Thymus (tissue), 11 donors: ENCODE data around the gene OPCML. TPM values are rescaled to one million over a fixed set of nuclear protein-coding genes. Genes with fewer than 3 reads are reported as not detected.

Experiments
- DNase-seq, 9 donors: peaks; one replicate each; pipeline ENCODE4 v3.0.0-alpha.2; 2013; ENCODE audit warnings: low spot score in 9 of 9, low read depth in 6 of 9, missing footprints in 1 of 9
- H3K27ac ChIP-seq, 2 donors: one replicate each; pipeline ENCODE4 v1.5.1; 2013; ENCODE audit warnings: control low read depth in 1 of 2, low read depth in 1 of 2, low read length in 1 of 2, mild to moderate bottlenecking in 1 of 2, moderate library complexity in 1 of 2
- H3K27me3 ChIP-seq, 2 donors: one replicate each; pipeline ENCODE4 v1.5.1; 2013; ENCODE audit warnings: low read length in 1 of 2; ENCODE audit not compliant: control insufficient read depth in 2 of 2, insufficient read depth in 1 of 2
- H3K36me3 ChIP-seq, 2 donors: one replicate each; pipeline ENCODE4 v1.5.1; 2013; ENCODE audit warnings: low read length in 1 of 2, mild to moderate bottlenecking in 1 of 2, moderate library complexity in 1 of 2; ENCODE audit not compliant: control insufficient read depth in 2 of 2, insufficient read depth in 2 of 2
- H3K4me1 ChIP-seq, 2 donors: one replicate each; pipeline ENCODE4 v1.5.1; 2013; ENCODE audit warnings: low read length in 2 of 2; ENCODE audit not compliant: control insufficient read depth in 2 of 2, insufficient read depth in 2 of 2
- H3K4me3 ChIP-seq, 2 donors: one replicate each; pipeline ENCODE4 v1.5.1; 2013; ENCODE audit warnings: low read length in 2 of 2, control low read depth in 1 of 2, mild to moderate bottlenecking in 1 of 2
- H3K9me3 ChIP-seq, 2 donors: one replicate each; pipeline ENCODE4 v1.5.1; 2013; ENCODE audit warnings: low read length in 1 of 2, mild to moderate bottlenecking in 1 of 2; ENCODE audit not compliant: control insufficient read depth in 2 of 2, insufficient read depth in 1 of 2
- WGBS: extraction: QIAGEN DNeasy Blood & Tissue Kit; methylation state at CpG from one replicate; pipeline ENCODE4 v1.1.7; 2013; 5-methylcytosine and 5-hydroxymethylcytosine counted together
- polyA plus RNA-seq: library from polyadenylated mRNA; stranded (reverse); fragments of 200-250 nt; gene quantifications from one replicate; pipeline ENCODE4 v1.2.3, GENCODE V29; 2013
- total RNA-seq: library from RNA; stranded (reverse); fragments of 120-200 nt; gene quantifications from one replicate; pipeline ENCODE4 v1.2.4, GENCODE V29; 2013
- donor health status: healthy.

The OPCML gene
- total and polyA plus RNA-seq, 2 donors: 0.07 to 0.09 TPM

DNA sequence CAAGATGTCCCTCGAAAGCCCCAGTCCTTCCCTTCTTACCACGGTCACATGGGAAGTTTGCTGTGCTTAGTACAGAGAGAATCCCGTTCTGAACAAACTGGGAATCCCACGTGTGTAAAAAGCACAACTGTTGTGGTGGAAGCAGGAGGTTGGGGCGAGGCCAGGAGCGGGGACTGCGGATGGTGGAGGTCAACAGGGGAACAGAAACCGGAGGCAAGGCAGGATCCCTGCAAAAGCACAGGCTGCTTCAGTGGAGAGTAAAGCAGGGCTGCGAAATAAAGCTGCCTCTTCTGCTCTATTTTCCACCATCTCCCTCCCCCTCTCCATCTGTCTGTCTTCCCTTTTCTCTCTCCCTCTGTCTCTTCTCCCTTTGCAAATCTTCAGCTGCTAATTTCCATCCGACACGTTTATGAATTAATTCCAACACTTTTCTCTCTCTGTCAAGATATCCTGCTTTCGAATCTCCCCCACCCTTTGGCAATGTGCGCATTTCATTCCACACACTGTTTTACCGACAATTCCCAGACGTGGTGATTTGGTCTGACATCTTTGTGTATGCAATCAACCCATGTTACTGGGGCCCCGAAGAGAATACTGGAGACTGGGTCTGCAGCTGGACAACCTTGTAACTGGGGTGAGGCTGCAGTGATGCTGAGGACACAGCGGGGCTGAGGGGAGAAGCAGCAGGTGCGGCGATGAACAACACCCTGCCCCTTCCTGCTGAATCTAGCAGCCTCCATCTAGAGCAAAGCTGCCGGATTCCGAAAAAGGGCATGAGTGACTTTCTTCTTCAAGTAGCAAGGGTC is 571.8 kb downstream of the OPCML start:
- Histone ChIP-seq H3K36me3 (no peaks in the 10 kb centered on the region), H3K4me3 (no peak overlapping the region), H3K27ac (no peak overlapping the region), H3K4me1 (no peaks in the 10 kb centered on the region), H3K27me3 (no peaks in the 10 kb centered on the region), H3K9me3 (no peaks in the 10 kb centered on the region)
- no peak for DNase-seq
- 71% methylated on average over 21 of the region's 21 CpGs for WGBS

DNA sequence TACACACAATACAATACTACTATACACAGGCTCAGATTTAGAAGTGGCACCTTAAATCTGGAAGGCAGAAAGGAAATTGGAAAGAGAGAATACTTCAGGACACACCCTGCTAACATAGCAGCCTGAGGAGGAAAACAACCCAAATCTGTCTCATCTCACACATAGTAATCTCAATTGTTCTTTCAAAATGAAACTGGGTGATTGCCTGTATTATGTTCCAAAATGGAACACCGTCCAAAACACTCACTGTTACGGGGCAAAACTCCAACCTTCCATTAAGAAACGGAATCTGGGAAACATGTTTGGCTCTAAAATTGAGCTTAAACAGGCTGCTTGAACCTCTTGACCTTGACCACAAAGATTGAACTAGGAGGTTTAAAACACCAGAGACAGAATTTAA is 572.6 kb downstream of the OPCML start:
- DNase-seq: no peak
- H3K9me3 ChIP-seq: no peaks in the 10 kb centered on the region
- H3K4me3 ChIP-seq: no peak overlapping the region
- H3K4me1 ChIP-seq: no peaks in the 10 kb centered on the region
- WGBS: 85% methylated on average over 3 of the region's 3 CpGs
- H3K27me3 ChIP-seq: no peaks in the 10 kb centered on the region
- H3K36me3 ChIP-seq: no peaks in the 10 kb centered on the region
- H3K27ac ChIP-seq: no peak overlapping the region

DNA sequence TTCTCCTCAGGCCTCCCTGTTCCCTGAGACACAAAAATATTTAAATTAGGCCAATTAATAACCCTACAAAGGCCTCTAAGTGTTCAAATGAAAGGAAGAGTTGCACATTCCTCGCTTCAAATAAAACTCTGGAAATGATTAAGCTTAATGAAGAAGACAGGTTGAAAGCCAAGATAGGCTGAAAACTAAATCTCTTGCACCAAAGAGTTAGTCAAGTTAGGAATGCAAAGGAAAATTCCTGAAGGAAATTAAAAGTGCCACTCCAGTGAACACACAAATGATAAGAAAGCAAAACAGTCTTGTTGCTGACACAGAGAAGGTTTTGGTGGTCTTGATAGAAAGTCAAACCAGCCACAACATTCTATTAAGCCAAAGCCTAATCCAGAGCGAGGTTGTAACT is 574.4 kb downstream of the OPCML start:
- H3K27me3 ChIP-seq: no peaks in the 10 kb centered on the region
- WGBS: 89% methylated on average over 2 of the region's 2 CpGs
- H3K4me1 ChIP-seq: no peaks in the 10 kb centered on the region
- no peaks in the 10 kb centered on the region for H3K36me3 ChIP-seq
- no peak overlapping the region for H3K27ac ChIP-seq
- no peak overlapping the region for H3K4me3 ChIP-seq
- no peak for DNase-seq
- no peaks in the 10 kb centered on the region for H3K9me3 ChIP-seq

DNA sequence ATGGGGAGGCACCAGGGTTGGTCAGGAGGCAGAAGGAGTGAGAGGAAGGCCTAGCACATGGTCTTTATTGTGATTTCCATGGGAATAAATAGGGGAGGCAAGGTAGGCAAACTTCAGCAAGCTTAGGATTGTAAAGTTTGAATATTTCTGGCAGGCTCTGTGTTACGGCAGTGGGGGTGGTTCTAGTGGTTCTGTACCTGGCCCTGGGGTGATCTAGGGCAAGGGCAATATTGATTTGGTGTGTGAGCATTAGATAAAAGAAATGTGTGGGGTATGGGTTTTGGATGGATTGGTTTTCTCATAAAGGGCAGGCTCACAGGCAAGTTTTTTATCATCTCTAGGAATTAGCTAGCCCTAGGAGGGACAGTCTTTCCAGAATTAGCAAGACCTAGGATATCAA is 584.0 kb downstream of the OPCML start:
- Histone ChIP-seq H3K4me1 (no peaks in the 10 kb centered on the region), H3K27ac (no peak overlapping the region), H3K27me3 (peaks cover 16 to 21% of the 10 kb centered on the region in 2 donors), H3K36me3 (no peaks in the 10 kb centered on the region), H3K9me3 (no peaks in the 10 kb centered on the region), H3K4me3 (no peak overlapping the region)
- 93% methylated on average over 1 of the region's 1 CpG for WGBS
- DNase-seq: no peak

DNA sequence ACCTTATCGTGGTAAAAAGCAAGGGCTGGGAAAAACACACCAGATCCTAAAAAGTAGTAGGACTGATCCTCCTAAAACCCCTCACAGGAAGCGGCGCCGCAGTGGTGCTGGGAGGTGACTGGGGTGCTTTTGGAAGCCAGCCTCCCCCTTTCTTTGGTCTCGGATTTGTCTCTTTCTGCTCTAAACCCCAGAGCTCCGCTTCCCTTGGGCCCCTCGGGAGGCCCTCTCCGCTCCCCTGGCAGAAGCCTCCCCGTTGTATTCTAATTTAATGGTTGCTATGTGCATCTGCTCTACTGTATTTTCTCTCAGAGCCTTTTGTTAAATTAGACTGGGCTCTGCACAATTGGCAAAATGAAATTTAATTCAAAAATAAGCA is 587.7 kb downstream of the OPCML start:
- Histone ChIP-seq H3K9me3 (no peaks in the 10 kb centered on the region), H3K36me3 (no peaks in the 10 kb centered on the region), H3K4me1 (no peaks in the 10 kb centered on the region), H3K4me3 (no peak overlapping the region), H3K27me3 (peaks cover 35 to 42% of the 10 kb centered on the region in 2 donors), H3K27ac (no peak overlapping the region)
- 25% methylated on average over 9 of the region's 9 CpGs for WGBS
- no peak for DNase-seq

DNA sequence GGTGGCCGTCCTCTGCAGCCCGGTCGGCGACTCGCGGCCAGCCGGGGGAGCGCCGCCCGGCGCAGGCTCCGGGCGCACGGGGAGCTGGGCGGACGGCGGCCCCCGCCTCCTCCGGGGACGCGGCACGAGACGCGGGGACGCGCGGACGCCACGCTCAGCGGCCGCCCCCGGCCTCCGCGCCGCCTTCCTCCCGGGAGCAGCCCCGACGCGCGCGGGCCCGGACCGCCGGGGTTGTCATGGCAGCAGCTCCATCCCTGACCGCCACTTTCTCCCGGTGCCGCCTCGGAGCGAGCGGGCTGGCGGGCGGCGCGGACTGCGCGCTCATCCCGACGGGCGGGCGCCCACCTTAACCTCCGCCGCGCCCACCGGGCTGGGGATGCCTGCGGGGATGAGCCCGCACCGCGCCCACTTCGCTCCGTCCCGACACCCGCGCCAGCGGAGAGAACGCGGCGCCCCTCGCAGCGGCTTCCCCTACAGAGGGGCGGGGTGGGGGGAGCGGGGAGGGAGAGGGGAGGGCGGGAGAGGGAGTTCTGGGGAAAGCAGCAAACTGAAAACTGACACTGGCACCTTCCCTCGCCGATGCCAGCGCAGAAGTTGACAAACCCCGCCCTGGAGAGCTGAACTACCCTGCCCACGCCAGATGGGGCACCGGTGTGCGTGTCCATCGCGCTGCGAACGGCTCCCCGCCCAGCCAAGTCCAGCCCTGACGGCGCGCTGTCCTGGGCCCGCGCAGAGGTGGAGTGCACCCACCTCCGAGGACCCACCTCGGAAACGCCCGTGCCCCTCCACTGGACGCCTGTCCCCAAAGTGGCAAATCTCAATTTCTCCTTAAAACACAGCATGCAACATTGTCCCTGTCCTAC is 588.4 kb downstream of the OPCML start:
- H3K4me1 ChIP-seq: no peaks in the 10 kb centered on the region
- no peak for DNase-seq
- H3K36me3 ChIP-seq: no peaks in the 10 kb centered on the region
- peaks cover 35 to 42% of the 10 kb centered on the region in 2 donors for H3K27me3 ChIP-seq
- no peaks in the 10 kb centered on the region for H3K9me3 ChIP-seq
- H3K27ac ChIP-seq: no peak overlapping the region
- no peak overlapping the region for H3K4me3 ChIP-seq
- WGBS: 3% methylated on average over 104 of the region's 104 CpGs

DNA sequence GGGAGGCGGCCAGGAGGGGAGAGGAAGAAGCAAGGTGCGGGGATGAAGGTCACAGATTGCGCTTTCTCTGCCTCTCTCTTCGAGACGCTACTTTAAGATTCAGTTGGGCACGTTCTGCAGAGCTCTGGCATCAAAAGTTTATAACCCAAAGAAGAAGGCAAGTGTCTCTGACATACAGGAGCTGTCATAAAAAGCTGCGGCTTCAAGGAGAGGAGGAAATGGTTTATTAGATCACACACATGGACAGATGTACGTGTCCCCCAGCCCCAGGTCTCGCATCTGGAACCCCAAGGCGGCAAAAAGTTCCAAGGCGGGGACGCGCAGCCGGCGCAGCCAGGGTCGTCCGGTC is 589.0 kb downstream of the OPCML start:
- no peak for DNase-seq
- Histone ChIP-seq H3K27me3 (peaks cover 35 to 42% of the 10 kb centered on the region in 2 donors), H3K9me3 (no peaks in the 10 kb centered on the region), H3K36me3 (no peaks in the 10 kb centered on the region), H3K27ac (no peak overlapping the region), H3K4me3 (no peak overlapping the region), H3K4me1 (no peaks in the 10 kb centered on the region)
- 3% methylated on average over 17 of the region's 17 CpGs for WGBS

DNA sequence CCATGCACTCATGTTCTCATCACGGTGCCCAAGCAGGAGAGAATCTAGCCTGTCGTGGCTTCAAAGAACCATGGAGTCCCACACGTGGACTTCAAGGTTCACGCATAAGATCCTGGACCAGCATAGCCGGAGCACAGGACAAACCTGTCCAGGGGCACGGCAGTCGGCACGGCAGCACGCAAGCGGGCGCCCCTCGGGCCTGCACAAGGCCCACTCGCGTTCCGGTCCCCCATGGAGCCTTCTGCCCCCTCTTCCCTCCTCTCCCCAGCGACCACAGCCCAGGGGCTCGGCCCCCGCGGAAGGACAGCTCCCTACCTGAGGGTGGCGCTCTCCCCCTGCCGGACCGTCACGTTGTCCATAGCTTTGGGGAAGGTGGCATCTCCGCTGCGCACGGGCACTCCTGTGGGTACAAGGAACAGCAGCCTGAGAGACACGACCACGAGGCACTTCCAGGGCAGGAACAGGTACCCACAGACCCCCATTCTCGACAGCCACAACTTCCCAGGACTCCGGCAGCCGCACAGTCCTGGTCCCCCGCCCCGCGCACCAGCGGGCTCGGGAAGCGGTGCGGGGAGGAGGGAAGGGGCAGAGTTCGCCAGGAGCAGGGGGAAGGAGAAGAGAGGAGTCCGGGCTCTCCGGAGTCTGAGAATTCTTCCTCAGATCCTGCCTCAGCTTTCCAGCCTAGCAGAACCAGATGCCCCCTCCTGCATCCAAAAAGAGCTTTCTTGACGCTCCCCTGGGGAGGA is 589.5 kb downstream of the OPCML start:
- H3K36me3 ChIP-seq: no peaks in the 10 kb centered on the region
- H3K4me3 ChIP-seq: no peak overlapping the region
- no peak for DNase-seq

DNA sequence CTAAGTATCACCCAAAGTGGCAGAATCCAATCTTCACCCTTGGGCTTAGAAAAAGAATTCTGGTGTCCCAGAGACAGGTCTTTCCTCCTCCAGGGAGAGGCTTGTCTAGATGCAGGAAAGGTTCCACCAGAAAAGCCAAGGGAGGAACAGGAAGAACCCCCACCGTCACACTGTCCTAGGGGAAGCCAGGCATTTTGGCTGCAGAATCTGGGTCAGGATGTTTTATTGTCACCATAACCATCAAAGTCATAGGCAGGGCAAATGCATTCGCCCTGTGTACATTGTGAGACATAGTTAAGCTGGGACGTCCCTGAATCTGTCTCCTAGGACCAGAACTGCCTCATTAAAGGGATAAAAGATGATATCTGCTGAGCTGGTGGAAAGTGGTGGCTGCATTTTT is 590.5 kb downstream of the OPCML start:
- H3K27ac ChIP-seq: no peak overlapping the region

More for the DNA sequence above, 589.5 kb downstream of the OPCML start:
- no peaks in the 10 kb centered on the region for H3K9me3 ChIP-seq
- H3K27ac ChIP-seq: no peak overlapping the region
- H3K4me1 ChIP-seq: no peaks in the 10 kb centered on the region
- H3K27me3 ChIP-seq: peaks cover 35 to 42% of the 10 kb centered on the region in 2 donors
- WGBS: 15% methylated on average over 39 of the region's 42 CpGs

More for the DNA sequence above, 590.5 kb downstream of the OPCML start:
- H3K4me3 ChIP-seq: no peak overlapping the region
- H3K36me3 ChIP-seq: no peaks in the 10 kb centered on the region
- peaks cover 35 to 40% of the 10 kb centered on the region in 2 donors for H3K27me3 ChIP-seq
- WGBS: 71% methylated on average over 3 of the region's 3 CpGs
- H3K9me3 ChIP-seq: no peaks in the 10 kb centered on the region
- no peaks in the 10 kb centered on the region for H3K4me1 ChIP-seq
- no peak for DNase-seq
